HG03095 (cell line): ENCODE data around the gene ZDHHC3.
"Not testable (repeated sequence)": the region's sequence is repeated elsewhere in the genome, so short reads cannot be mapped to it uniquely, and the experiment has no call there.

ENCODE experiments used
- ATAC-seq: cut with Tn5 transposase; IDR thresholded peaks from one replicate; pipeline ENCODE4 v1.9.1; 2021; ENCODE audit warnings: moderate library complexity; ENCODE audit not compliant: unreplicated experiment

The ZDHHC3 gene

DNA sequence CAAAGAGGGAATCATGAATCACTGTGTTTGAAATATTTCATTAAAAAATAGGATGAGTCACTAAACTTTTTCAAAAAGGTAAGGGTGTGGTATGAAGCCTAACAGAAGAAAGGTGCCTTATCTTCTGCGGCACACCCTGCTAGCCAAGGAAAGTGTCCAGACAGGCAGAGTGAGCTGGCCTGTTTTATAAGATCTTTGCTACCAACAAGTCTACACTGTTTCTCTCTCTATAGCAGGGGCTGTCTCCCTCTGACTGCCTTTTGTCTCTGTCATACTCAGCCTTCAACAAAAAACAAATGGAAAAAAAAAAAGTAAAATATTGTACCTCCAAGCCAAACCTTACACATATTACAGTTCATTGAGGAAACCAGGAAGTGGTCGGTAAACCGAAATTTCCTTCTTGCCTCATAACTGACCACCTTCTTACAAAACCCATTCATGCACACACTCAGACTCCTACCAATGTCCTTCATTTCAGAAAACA, 9.1 kb downstream of the ZDHHC3 start:
- no peak for ATAC-seq

DNA sequence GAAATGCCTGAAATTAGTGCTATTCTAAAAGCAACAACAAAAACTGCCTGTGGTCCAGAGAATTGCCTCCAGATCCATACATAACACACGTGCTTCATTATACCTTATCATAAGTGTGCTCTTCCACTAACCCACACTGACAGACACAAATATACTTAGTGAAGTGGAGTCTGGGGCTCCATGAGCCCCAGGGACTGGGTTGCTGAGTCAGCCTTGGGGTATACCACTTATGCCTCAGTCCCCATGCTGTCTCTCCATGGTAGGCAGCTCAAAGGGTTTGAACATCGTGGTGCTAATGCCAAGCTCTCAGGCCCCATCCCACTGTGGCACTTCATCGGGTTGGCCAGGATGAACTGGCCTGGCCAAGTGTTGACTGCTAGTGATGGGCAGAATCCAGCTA, 10.8 kb downstream of the ZDHHC3 start:
- no peak for ATAC-seq

DNA sequence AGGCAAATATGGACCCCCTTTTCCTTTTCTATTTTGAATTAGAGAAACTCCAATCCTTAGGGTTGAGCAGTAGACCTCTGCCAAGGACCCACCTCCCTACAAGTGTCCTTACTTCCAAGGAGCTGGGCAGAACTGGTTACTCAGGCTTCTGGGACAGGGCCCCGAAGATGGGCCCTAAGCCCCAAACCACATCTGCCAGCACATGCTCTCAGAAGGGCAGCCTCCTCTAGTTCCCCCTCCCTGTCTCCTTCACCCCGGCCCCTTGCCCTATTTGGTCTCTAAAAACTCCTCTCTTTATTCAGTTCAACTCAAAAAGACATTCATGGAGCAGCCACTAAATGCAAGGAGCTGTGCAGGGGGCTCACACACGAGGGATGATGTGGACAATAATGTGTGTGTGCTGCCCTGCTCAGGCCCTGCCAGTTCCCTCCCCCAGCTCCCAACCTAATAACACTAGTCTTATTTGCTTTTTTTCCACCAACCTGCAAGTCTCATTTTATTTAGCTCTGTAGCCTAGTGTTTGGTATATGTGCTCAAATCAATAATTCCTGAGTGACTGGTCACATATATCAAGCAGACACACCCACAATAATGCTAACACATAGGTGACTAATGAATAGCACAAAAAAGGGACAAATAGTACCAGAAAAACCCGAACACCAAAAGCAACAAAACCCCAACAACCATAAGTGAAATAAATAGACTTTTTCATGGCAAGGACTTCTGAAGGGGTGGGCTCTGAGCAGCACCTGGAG, 12.2 kb downstream of the ZDHHC3 start:
- ATAC-seq, result no peak

DNA sequence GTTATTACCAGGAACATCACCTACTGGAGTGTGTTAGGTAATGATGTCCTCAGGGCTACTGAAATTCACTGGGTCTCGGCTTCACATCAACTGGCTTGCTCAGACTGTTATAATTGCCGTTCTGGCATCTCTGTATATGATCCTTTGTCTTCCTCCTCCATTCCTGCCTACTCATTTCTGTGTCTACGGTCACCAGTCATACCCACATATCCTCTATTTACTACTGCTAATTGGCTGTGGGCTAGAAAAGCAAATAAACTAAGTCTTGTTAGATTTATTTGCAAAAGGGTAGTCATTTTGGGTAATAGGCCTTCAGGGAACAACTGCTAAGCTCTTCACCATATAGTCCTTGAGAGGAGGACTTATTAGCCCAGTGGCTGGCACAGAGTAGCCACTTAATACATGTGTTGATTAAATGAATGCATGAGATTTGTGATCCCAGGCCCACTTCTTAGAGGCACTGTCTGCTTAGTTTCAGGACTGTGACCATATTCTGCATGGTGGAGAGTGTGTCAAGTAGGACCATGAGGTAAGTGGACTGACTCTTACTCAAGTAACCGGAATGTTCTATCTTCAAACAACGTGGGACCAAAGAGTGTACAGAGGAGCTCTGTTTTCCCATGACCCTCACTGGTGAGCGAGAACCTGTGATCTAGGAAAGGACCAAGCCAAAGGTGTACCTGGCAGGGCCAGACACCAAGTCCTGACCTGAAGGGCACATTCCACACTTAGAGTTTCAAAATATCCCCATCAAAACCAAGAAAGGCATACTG, 13.2 kb downstream of the ZDHHC3 start:
- no peak for ATAC-seq

DNA sequence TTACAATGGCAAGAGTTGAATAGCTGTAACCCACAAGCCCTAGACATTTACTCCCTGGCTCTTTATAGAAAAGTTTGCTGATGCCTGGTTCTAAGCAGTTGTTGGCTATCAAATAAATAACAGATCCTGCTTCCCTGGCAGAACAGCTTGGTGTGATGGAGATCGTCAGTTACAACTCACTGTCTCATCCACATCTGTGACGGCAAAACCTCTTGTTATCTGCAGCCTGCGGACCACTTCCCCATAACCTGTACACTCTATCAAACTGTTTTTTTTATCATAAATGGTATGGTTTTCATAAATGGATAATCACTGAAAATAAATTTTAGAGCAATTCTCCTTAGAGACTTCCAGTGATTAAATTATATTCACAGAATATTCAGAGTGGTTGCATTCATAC, 14.1 kb downstream of the ZDHHC3 start:
- no peak for ATAC-seq

DNA sequence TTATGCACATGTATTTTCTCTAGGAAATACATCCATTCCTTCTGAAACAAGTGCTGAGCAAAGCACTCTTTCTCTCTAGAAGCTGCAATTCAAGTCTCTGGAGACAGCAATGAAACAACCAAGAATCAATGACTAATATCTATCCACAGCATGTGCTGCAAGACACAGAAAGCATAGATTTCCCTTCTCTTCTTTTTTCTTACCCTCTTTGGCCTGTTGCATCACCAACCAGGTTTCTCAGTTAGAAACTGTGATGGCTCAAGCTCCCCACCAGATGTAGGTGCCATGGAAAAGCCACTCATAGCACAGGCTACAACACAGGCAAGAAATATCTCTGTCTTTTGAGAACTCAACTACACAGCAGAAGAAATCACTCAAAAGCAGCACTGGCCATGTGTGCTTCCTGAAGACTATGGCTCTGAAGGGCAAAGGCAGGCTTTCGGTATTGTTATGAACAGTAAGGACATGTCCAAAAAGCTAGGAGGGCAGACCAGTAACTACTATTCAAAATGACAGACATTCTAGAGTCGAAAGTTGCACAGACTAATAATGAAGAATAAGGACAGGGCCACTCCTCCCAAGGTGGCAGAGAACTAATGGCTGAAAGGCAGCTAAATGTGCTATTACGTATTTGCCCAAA, 15.5 kb downstream of the ZDHHC3 start:
- ATAC-seq, result peak; percentile 57

DNA sequence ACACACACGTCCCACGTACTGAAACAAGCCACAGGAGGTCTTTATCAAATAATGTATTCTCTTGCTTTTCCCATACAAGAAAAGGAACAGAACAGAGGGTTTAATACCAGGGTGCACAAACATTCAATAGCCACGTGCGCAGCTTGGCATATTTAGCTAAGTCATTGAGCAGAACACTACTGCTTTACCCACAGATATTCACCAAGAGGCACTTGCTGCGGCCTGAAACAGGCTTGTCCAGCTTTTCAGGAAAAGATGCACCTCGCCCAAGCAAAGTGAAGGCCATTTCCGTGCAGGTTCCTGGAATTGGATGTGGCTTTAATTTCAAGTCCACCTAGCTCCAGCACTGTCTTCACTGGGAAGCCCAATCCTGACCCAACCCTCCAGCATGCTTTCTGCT, 17.6 kb downstream of the ZDHHC3 start:
- no peak for ATAC-seq

DNA sequence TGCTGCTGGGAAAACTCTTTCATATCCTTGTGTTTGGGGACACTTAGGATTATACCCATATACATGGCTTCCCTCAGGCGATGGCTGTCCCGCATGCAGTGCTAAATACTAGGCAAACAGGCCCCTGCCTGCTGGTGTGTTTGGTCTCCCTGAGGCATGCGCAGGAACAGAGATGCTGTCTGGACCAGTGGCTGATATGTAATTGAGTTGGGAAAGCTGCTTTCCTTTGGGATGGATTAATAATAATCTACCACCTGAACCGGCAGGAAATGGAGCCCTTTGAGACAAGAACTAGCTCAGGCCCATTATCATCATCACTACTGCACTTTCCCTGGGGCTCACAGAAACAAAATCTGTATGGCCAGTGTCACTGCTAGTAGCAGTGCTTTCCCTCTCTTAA, 18.0 kb downstream of the ZDHHC3 start:
- ATAC-seq, result no peak

DNA sequence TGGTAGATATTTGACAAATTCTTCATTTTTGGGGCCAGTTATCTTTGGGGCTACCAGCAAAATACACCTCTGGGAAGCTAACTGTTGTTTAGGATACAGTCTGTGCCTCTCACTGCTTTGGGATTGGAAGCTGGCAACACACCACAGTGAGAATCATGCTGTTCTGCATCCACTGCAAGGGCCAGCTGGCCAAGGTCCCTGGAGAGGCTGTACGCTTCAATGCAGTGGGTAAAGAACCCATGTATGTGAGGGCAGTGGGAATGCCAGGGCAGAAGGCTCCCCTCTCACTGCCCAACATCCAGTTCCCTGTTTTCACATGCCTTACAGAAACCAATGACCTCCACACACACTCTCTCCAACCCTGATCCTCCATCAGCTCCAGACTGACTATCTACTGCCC, 20.1 kb downstream of the ZDHHC3 start:
- no peak for ATAC-seq

DNA sequence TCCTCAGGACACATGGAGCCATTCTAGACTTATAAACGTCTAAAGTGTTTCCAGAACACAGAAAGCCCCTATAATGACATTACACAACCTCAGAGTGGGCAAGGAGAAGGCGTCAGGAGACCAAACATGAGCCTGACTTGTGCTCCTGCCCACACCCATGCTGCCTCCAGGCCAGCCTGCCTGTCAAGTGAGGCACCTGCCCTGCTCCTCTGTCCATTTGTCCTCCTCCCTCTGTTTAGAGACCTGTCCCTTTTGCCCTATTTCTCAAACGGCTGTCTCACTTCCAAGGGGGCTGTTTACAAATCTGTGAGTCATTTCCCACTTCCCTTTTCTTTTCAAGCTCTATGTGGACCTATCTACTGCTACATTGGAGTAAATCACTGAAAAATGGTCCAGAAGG, 21.0 kb downstream of the ZDHHC3 start:
- ATAC-seq, result peak; percentile 53

DNA sequence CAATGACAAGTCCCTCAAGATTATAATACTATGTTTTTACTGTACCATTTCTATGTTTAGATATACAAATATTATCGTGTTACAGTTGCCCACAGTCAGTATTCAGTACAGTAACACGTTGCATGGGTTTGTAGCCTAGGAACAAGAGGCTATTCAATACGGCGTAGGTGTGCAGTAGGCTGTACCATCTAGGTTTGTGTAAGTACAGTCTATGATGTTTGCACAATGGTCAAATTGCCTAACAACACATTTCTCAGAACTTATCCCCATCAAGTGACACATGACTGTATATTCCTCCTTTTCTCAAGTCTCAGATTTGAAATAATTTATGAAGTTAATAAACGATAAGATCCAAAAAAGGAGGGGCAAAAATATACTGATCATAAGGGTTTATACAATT, 21.7 kb downstream of the ZDHHC3 start:
- no peak for ATAC-seq

DNA sequence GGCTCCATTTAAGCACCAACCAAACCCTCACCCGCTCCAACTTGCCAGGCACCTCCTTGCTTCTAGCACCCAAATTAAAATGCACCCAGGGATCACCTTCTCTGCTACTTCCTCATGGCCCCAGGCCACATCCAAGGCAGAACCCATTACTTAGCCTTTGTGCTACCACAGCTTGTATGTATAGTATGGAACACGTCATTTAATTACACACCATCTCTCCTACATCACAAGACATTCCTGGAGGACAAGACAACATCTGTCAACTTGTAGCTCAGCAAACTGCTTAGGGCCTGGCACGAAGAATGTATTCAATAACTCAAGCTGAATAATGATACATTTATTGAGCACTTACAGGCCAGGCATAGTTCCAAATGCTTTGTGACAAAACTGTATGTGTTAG, 23.3 kb downstream of the ZDHHC3 start:
- ATAC-seq, result no peak

DNA sequence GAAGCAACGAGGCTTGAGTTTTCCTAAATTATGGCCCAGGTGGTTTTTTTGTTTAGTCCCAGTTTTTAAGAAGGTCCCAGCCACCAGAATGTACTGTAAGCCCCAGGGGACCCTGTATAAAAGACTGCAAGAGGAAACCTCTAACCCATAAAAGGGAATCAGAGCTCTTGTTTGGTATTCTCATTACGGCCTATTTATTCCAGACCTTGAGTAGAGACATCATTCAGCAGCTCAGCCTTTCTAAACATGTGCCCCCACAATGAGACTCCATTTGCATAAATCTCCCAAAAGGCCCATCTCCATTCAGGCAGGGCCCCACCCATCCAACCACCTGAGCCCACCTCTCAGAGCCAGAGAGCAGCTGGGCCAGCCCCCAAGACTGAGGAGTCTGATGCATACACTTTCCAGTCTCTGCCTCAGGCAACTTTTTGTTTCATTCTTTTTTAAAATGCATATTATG, 25.7 kb downstream of the ZDHHC3 start:
- ATAC-seq, result no peak

DNA sequence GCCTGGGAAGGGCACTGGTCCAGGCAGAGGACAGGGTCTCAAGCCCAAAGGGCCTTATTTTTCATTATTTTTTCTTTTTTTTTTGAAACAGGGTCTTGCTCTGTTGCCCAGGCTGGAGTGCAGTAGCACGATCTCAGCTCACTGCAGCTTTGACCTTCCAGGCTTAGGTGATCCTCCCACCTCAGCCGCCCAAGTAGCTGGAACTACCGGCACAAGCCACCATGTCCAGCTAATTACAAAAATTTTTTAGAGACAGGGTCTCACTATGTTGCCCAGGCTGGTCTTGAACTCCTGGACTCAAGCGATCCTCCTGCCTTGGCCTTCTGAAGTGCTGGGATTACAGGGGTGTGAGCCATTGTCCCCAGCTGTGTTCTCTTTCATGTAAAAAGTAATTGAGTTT, 26.2 kb downstream of the ZDHHC3 start:
- ATAC-seq, result not testable (repeated sequence)

DNA sequence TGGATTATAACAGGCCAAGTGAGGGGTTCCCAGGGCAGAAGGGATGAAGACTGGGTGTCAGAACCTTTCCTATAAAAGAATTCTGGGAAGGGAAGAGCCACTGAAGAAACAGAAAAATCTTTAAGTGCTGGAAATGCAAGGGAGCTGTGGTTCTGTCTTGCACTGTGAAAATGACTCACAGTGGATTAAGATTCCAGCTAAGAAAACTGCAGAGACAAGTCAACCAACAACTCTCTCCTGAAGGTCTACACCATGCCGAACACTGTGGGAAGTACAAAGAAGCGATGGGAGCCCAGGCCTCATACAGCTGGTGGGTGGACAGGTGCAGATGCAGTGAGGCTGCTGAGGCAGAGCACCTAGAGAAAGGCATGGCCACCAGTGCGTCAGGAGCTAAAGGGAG, 27.7 kb downstream of the ZDHHC3 start:
- ATAC-seq, result no peak

DNA sequence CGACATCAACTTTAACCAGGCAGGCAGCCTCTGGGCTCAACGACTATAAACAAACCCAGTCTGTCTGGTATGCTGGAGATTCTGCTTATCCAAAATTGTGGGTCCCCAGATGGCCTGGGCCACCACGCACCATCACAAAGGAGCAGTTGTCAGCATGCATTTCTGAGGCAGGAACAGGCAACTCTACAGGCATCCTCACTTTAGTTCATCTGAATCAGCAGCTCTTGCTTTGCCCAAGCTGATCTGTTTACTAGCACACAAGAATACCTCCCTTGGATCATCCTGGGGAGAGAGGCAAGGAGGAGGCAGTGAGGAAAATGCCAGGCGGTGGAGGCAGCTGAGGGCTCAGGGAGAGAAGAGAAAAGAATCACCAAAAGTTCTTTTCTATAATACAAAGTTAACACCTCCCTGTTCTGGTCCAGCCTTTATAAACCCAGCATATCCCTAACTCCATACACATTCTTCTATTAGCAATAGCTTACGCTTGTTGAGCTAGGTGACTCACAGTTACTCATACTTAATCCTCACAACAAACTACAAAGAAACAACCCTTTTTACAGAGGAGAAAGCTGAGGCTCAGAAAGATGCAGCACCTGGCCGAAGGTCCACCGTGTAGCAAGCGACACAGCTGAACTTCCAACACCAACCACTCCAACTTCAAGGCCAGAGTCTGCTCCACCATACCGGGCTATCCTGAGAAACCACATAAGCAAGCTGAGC, 33.6 kb downstream of the ZDHHC3 start:
- ATAC-seq, result no peak

DNA sequence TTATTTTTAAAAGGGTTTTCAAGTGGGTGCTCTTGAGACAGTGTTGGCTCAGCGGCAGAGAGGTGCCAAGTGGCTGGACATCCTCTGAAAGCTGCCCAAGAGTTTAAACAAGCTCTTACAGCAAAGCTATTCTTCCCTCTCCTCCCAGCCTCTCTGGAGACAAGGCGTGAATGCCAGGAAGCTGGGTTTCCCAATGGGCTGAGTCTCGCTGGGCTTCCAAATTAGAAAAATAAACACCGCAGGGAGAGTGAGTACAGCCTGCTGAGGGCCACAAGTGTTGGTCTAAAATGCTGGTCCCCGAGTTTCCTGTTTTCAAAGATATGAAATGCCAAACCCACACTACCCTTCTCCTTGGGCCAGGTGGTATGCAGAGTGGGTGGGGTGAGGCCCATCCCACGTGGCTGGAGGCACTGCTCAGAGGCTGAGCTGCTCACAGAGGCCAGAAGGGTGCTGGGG, 36.4 kb downstream of the ZDHHC3 start:
- ATAC-seq, result no peak

DNA sequence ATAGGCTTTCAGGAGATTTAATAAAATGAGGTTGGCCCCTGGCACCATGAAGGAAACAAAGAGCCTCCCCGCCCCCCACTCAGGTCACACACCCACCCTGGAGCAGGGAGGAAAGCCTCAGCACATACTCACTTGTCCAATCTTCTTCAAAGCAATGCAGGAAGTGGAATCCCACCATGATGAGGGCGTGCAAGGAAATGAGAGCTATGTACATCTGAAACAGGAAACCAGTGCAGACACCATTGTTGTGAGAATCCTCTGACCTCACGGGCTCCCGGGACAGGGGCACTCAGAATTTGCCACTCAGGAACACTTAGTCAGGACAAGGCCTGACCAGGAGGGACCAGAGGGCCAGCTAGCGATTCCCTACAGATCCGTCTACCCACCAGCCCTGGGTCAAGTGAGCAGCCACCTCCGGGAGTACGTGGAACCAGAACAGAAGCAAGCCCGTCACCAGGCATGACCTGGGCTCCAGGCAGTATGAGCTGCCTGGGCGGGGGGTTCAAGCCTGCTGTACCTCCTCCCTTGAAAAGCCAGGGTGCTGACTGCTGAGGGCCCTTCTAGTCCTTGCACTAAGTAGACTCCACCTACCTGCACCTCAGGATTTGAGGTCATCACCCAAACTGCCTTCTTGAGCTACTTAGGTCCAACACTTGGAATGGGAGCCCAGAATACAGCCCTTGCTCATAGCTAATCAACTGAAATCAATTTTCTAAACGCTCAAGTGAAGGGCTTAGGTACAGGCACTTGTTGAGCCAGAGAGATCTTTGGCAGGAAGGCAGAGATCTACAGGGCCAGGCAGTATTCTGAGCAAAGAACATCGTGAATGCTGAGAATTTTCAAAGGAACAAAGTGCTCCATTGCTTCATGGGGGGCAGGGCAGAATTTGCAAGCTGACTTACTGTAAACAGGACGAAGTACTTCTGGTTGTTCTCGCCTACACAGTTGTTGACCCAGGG, 42.7 kb downstream of the ZDHHC3 start:
- ATAC-seq, result no peak

DNA sequence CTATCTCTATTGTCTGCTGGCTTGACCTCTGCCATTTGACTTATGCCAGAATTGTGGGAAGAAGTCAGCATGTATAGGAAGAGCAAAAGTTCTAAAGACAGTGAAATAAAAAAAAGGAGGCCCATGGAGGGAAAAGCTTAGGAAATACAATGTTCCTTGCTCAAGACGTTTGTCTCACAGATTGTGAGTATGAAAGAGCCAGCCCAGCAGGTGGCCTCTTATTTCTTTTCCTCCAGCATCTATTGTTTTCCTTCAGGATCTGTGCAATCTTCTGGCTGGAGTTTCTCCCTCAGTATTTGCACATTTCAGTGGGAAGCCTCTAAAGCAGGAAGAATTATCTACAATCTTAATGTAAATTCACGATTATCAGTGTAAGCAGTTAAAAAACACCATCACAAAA, 43.7 kb downstream of the ZDHHC3 start:
- no peak for ATAC-seq

DNA sequence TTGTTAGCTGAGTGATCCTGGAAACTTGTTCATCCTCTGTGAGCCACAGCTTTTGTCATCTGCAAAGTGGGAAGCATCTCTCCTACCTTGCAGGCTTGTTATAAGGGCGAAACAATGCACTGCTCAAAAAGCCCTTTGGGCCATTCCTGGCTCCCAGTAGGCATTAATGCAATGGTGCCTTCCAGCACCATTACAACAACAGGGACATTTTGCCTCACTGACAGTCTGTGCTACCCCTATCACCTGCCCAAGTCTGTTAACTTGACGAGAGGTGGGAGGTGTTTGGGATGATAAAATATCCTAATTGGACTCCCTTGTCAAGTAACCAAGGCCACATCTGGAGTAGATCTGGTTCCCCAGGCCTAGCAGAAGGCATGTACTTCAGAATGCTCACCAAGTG, 44.2 kb downstream of the ZDHHC3 start:
- ATAC-seq, result no peak
